HCT116 (cell line): ENCODE results near the gene RHPN2. TPM values are rescaled to one million over a fixed set of nuclear protein-coding genes. Genes with fewer than 3 reads are reported as not detected.

Source experiments
- ATAC-seq: fragments of 200-7000 bp; cut with Tn5 transposase; 2 replicates; pipeline ENCODE4 v1.9.1; 2020; ENCODE audit warnings: mild to moderate bottlenecking, moderate library complexity
- BruUV-seq: library from RNA; stranded (reverse); fragments of 400-500 nt; replicated peaks from 2 replicates; lab custom pipeline; 2021; lab: Mats Ljungman, UMichigan
- CTCF ChIA-PET: fragments of 300-600 bp; sonication (Branson Sonifier 250); formaldehyde crosslinking; loops from one replicate; lab custom pipeline; 2021; ENCODE audit warnings: antibody characterized with exemption; lab: Charles Lee
- POLR2A ChIA-PET: fragments of 300-600, 350-600 bp; sonication (Branson Sonifier 250); formaldehyde crosslinking; loops from one replicate; lab custom pipeline; 2021; ENCODE audit warnings: antibody characterized with exemption; lab: Charles Lee
- RAD21 ChIA-PET, 2 experiments: fragments of 300-600 bp; sonication (Branson Sonifier 250); formaldehyde crosslinking; loops; one replicate each; lab custom pipeline; 2023; ENCODE audit warnings: low total read pairs in 2 of 2; ENCODE audit not compliant: uncharacterized antibody in 2 of 2, unreplicated experiment in 2 of 2, low non-redundant PET in 1 of 2; lab: Charles Lee
- DNase-seq: peaks from one replicate; pipeline ENCODE4 v3.0.0-alpha.2; 2010; ENCODE audit warnings: low read depth, low spot score
- H2AFZ ChIP-seq: fragments of 200-600 bp; shearing (Covaris generic), sonication (generic); 2 replicates; pipeline ENCODE4 v1.6.1; 2017; ENCODE audit warnings: low read depth, mixed run types, mixed read lengths, antibody characterized with exemption, low read length; ENCODE audit not compliant: poor library complexity, severe bottlenecking
- H3K27ac ChIP-seq: 2 replicates; pipeline ENCODE4 v1.5.1; 2012; ENCODE audit warnings: low read depth, low read length
- H3K27me3 ChIP-seq: fragments of 200-600 bp; sonication (generic); 2 replicates; pipeline ENCODE4 v1.6.1; 2016; ENCODE audit warnings: mixed run types, low read length, mixed read lengths; ENCODE audit not compliant: insufficient read depth
- H3K36me3 ChIP-seq, 2 experiments: fragments of 200-500 bp in 1 of 2; fragments of 200-600 bp in 1 of 2; sonication (Bioruptor generic) in 1 of 2; sonication (generic) in 1 of 2; 2 replicates each; pipeline versions ENCODE4 v1.5.1 to v1.6.1; 2014 to 2016; ENCODE audit warnings: low read length in 2 of 2, inconsistent platforms in 1 of 2, mixed read lengths in 1 of 2, mixed run types in 1 of 2; ENCODE audit not compliant: insufficient read depth in 2 of 2, control insufficient read depth in 1 of 2
- H3K4me1 ChIP-seq, 2 experiments: fragments of 200-600 bp in 1 of 2; sonication (generic) in 1 of 2; 2 replicates each; pipeline versions ENCODE4 v1.5.1 to v1.6.1; 2012 to 2017; ENCODE audit warnings: low read length in 2 of 2, inconsistent platforms in 1 of 2, mild to moderate bottlenecking in 1 of 2, mixed read lengths in 1 of 2, mixed run types in 1 of 2, moderate library complexity in 1 of 2; ENCODE audit not compliant: insufficient read depth in 2 of 2, control insufficient read depth in 1 of 2
- H3K4me2 ChIP-seq: fragments of 200-600 bp; sonication (generic); 2 replicates; pipeline ENCODE4 v1.6.1; 2017; ENCODE audit warnings: mixed run types, low read length, mixed read lengths
- H3K4me3 ChIP-seq, 2 experiments: fragments of 200-600 bp in 1 of 2; sonication (generic) in 1 of 2; replicated peaks in 1 of 2; 2 replicates each; pipeline ENCODE4 v1.5.1; 2011 to 2016; ENCODE audit warnings: low read length in 2 of 2, control low read depth in 1 of 2, low read depth in 1 of 2, mild to moderate bottlenecking in 1 of 2, mixed read lengths in 1 of 2, mixed run types in 1 of 2
- H3K79me2 ChIP-seq: fragments of 200-600 bp; sonication (generic); 2 replicates; pipeline ENCODE4 v1.6.1; 2017; ENCODE audit warnings: mild to moderate bottlenecking, mixed run types, low read length, moderate library complexity, mixed read lengths; ENCODE audit not compliant: insufficient read depth
- H3K9ac ChIP-seq: fragments of 200-600 bp; sonication (generic); 2 replicates; pipeline ENCODE4 v1.6.1; 2016; ENCODE audit warnings: low read length, mixed read lengths
- H3K9me2 ChIP-seq: fragments of 200-600 bp; sonication (generic), shearing (Covaris generic); 2 replicates; pipeline ENCODE4 v1.6.1; 2017; ENCODE audit warnings: mixed run types, mild to moderate bottlenecking, moderate library complexity; ENCODE audit not compliant: insufficient read depth
- H3K9me3 ChIP-seq, 2 experiments: fragments of 200-500 bp in 1 of 2; fragments of 200-600 bp in 1 of 2; sonication (Bioruptor generic) in 1 of 2; sonication (generic) in 1 of 2; 2 replicates each; pipeline ENCODE4 v1.6.1; 2014 to 2017; ENCODE audit warnings: low read length in 2 of 2, mixed read lengths in 2 of 2, inconsistent platforms in 1 of 2, low read depth in 1 of 2, mild to moderate bottlenecking in 1 of 2, mixed run types in 1 of 2, moderate library complexity in 1 of 2; ENCODE audit not compliant: control insufficient read depth in 1 of 2, insufficient read depth in 1 of 2
- H4K20me1 ChIP-seq: fragments of 200-600 bp; sonication (generic), shearing (Covaris generic); 2 replicates; pipeline ENCODE4 v1.6.1; 2017; ENCODE audit warnings: mixed run types, mild to moderate bottlenecking, moderate library complexity; ENCODE audit not compliant: insufficient read depth
- FOSL1 ChIP-seq: IDR thresholded peaks from 2 replicates; pipeline ENCODE4 v1.6.1; 2012; ENCODE audit warnings: low read depth
- POLR2A ChIP-seq: IDR thresholded peaks from 2 replicates; pipeline ENCODE4 v1.7.0; 2011; ENCODE audit warnings: borderline replicate concordance; ENCODE audit not compliant: insufficient read depth, insufficient read length; ENCODE audit errors: extremely low read depth
- RAD21 ChIP-seq: IDR thresholded peaks from 2 replicates; pipeline ENCODE4 v1.6.1; 2012; ENCODE audit warnings: low read depth, mild to moderate bottlenecking
- TCF7L2 ChIP-seq: IDR thresholded peaks from 2 replicates; pipeline ENCODE4 v1.7.0; 2011; ENCODE audit warnings: borderline replicate concordance, inconsistent platforms; ENCODE audit not compliant: insufficient read depth, insufficient read length; ENCODE audit errors: extremely low read depth
- YY1 ChIP-seq: IDR thresholded peaks from 2 replicates; pipeline ENCODE4 v1.6.1; 2011; ENCODE audit warnings: low read length, low read depth, moderate library complexity, mild to moderate bottlenecking; ENCODE audit not compliant: insufficient replicate concordance; ENCODE audit errors: extremely low read depth
- ZBTB33 ChIP-seq: IDR thresholded peaks from 2 replicates; pipeline ENCODE4 v1.6.1; 2011; ENCODE audit warnings: mild to moderate bottlenecking, low read length, moderate library complexity; ENCODE audit not compliant: insufficient replicate concordance; ENCODE audit errors: extremely low read depth
- ZFX ChIP-seq: fragments of 450-650 bp; IDR thresholded peaks from 2 replicates; pipeline ENCODE4 v1.6.1; 2017
- ZNF274 ChIP-seq: fragments of 200-500 bp; sonication (Bioruptor generic); IDR thresholded peaks from 2 replicates; pipeline ENCODE4 v1.6.1; 2014; ENCODE audit warnings: mild to moderate bottlenecking, low read depth, low read length, inconsistent platforms
- intact Hi-C: fragments of 100-400 bp; cut with micrococcal nuclease; formaldehyde crosslinking; loops from 2 replicates; pipeline ENCODE4 v1.10.0; 2022
- total RNA-seq: library from RNA; stranded (reverse); gene quantifications from one replicate; pipeline ENCODE4 v1.2.1, GENCODE V29; 2021; ENCODE audit not compliant: unreplicated experiment
- TF ChIP-seq, protein P1 (sequence below), 3 experiments: fragments of 200-600 bp in 1 of 3; sonication (generic) in 1 of 3; IDR thresholded peaks in 2 of 3; conservative IDR thresholded peaks in 1 of 3; 2 replicates each; pipeline ENCODE4 v1.5.1; 2012 to 2017; ENCODE audit warnings: low read depth in 2 of 3, low read length in 2 of 3, antibody characterized with exemption in 1 of 3, borderline replicate concordance in 1 of 3, control low read depth in 1 of 3, mild to moderate bottlenecking in 1 of 3, mixed read lengths in 1 of 3, mixed run types in 1 of 3, moderate library complexity in 1 of 3; ENCODE audit not compliant: insufficient read depth in 1 of 3

The RHPN2 gene
- total RNA-seq, 1 experiment from 2014 or later: 33.3 TPM

DNA sequence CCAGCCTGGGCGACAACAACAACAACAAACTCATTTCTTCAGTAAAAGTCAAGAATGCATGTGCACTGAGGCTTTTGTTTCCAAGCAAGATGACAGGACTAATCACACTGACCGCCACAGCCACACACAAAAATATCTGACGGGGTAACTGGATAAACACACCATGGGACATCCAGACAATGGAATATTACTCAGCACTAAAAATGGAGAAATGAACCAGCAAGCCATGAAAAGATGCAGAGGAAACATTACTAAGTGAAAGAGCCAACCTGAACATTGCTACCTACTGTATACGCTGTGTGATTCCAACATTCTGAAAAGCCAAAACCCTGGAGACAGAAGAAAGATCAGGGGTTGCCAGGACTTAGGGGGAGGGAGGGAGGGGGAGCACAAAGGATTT lies 56.0 kb downstream of the RHPN2 start:
- peaks cover 5 to 20% of the 10 kb centered on the region in 2 experiments; a peak in 3 of 4 replicates for H3K36me3 ChIP-seq
- ChIA-PET RAD21 (no interaction called here), CTCF (no interaction called here), POLR2A (no interaction called here)
- no peak overlapping the region for H3K9ac ChIP-seq
- H3K27ac ChIP-seq: no peak overlapping the region
- H3K27me3 ChIP-seq: no peaks in the 10 kb centered on the region
- no peaks in the 10 kb centered on the region for H4K20me1 ChIP-seq
- no peaks in the 10 kb centered on the region for H3K9me3 ChIP-seq
- no peak overlapping the region for H3K4me3 ChIP-seq
- H3K4me2 ChIP-seq: no peak overlapping the region
- no peak overlapping the region for H2AFZ ChIP-seq
- no peaks in the 10 kb centered on the region for H3K9me2 ChIP-seq
- no peak for ATAC-seq
- H3K79me2 ChIP-seq: no peaks in the 10 kb centered on the region
- DNase-seq: no peak
- no peak for TF ChIP-seq ZFX
- TF ChIP-seq RAD21: no peak
- TF ChIP-seq ZBTB33: no peak
- TF ChIP-seq FOSL1: no peak
- TF ChIP-seq ZNF274: no peak
- TF ChIP-seq, protein P1, sequence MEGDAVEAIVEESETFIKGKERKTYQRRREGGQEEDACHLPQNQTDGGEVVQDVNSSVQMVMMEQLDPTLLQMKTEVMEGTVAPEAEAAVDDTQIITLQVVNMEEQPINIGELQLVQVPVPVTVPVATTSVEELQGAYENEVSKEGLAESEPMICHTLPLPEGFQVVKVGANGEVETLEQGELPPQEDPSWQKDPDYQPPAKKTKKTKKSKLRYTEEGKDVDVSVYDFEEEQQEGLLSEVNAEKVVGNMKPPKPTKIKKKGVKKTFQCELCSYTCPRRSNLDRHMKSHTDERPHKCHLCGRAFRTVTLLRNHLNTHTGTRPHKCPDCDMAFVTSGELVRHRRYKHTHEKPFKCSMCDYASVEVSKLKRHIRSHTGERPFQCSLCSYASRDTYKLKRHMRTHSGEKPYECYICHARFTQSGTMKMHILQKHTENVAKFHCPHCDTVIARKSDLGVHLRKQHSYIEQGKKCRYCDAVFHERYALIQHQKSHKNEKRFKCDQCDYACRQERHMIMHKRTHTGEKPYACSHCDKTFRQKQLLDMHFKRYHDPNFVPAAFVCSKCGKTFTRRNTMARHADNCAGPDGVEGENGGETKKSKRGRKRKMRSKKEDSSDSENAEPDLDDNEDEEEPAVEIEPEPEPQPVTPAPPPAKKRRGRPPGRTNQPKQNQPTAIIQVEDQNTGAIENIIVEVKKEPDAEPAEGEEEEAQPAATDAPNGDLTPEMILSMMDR (IDR thresholded peaks at IDR 0.05 in 2 of 3, conservative IDR thresholded peaks at IDR 0.05 in 1 of 3; ENCODE audit: borderline replicate concordance in 1 of 3, insufficient read depth in 1 of 3, low read depth in 2 of 3, low read length in 2 of 3): no peak
- no peak for TF ChIP-seq YY1
- TF ChIP-seq TCF7L2: no peak
- no peak for TF ChIP-seq POLR2A
- TF ChIP-seq, all 23 proteins: peak for 0
- BruUV-seq: no TSS peak
- intact Hi-C loops: no loop called here
- peaks cover 0 to 13% of the 10 kb centered on the region in 2 experiments; a peak in 3 of 4 replicates for H3K4me1 ChIP-seq
